ENCODE results near the gene CNTNAP5. TPM values are rescaled to one million over a fixed set of nuclear protein-coding genes. Genes with fewer than 3 reads are reported as not detected.
A peak's percentile ranks its signal among the peaks of the same experiment; 100 is the strongest.

CNTNAP5 gene
- total and polyA plus RNA-seq, 4 donors = 16.7 to 63.2 (median 39.1) TPM

DNA sequence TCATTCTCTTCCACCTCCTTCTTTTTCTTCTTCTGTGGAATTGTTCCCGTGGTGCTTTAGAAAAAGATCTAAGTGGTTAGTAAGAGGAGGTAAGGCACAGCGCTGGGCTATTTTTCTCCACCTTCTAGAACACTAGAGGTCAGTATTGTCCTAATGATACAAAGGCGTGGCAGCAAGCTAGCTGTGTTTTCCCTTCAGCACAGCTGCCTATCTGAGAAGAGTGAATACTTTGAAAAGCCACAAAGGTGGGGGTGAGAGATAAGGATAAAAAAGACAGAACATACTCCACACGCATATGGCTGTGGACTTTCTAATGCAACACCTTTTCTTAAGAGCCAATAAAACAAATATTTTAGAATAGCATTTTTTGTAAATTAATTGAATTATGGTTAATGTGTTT lies 2.1 kb downstream of the CNTNAP5 start:
- Histone ChIP-seq H3K4me1 (ENCODE audit: control insufficient read depth, insufficient read depth, low read length) (peaks cover 9% of the 10 kb centered on the region), H3K27ac (ENCODE audit: low read depth, low read length) (no peak overlapping the region), H3K36me3 (ENCODE audit: control insufficient read depth, insufficient read depth, low read length) (no peaks in the 10 kb centered on the region), H3K9me3 (ENCODE audit: control insufficient read depth, insufficient read depth, low read length) (no peaks in the 10 kb centered on the region), H3K4me3 (ENCODE audit: low read depth, low read length) (peak overlapping the region; percentile 62), H3K27me3 (ENCODE audit: control insufficient read depth, insufficient read depth, low read length) (peaks cover 6% of the 10 kb centered on the region)
- WGBS (ENCODE audit: insufficient coverage) = no CpG with 5 or more reads among the region's 4 CpGs
- DNase-seq (ENCODE audit: low read depth in 4 of 6, low spot score in 6 of 6) = peak in 5 of 6 donors; percentile 68 to 98 (median 79)

DNA sequence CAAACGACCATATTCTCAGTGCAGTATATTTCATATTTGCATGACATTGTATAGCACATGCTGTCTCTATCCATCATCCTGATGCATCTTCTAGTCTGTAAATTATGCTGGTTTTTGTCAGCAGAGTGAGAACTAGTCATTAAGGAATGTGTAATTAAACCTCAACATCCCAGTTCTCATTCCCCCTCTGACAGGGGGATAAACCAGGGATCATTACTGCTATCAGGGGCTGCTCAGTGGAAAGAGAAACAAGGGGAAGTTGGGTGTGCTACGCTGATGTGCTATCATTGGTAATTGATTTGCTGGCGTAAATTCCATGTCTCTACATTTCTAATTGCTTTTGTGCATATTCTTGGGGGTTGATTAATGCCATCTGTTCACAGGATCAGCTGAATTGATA lies 7.7 kb downstream of the CNTNAP5 start:
- 40% methylated on average over 1 of the region's 3 CpGs for WGBS (ENCODE audit: insufficient coverage)
- Histone ChIP-seq H3K9me3 (ENCODE audit: control insufficient read depth, insufficient read depth, low read length) (no peaks in the 10 kb centered on the region), H3K27ac (ENCODE audit: low read depth, low read length) (no peak overlapping the region), H3K27me3 (ENCODE audit: control insufficient read depth, insufficient read depth, low read length) (no peaks in the 10 kb centered on the region), H3K4me1 (ENCODE audit: control insufficient read depth, insufficient read depth, low read length) (peaks cover 3% of the 10 kb centered on the region), H3K36me3 (ENCODE audit: control insufficient read depth, insufficient read depth, low read length) (peaks cover 2% of the 10 kb centered on the region), H3K4me3 (ENCODE audit: low read depth, low read length) (no peak overlapping the region)
- peak in 1 of 6 donors; percentile 49 for DNase-seq (ENCODE audit: low read depth in 4 of 6, low spot score in 6 of 6)

DNA sequence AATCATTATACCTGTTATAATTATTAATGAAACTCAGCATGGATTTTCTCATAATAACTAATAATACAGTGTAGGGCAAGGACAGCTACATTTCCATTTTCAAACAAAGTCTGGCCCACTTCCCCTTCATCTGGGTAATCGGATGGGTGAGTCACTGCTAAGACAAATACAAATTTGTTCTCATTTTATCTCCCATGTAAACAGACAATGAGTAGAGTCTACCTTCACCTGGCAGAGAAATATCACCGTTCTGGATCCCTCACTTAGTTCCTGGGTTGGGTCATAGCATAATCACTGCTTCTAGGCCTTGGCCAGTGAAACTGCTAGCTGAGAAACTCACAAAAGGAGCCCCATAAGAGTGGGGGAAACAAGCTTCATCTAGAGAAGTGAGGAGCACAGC lies 9.2 kb downstream of the CNTNAP5 start:
- H3K4me1 ChIP-seq (ENCODE audit: control insufficient read depth, insufficient read depth, low read length) = peaks cover 3% of the 10 kb centered on the region
- no peaks in the 10 kb centered on the region for H3K27me3 ChIP-seq (ENCODE audit: control insufficient read depth, insufficient read depth, low read length)
- H3K9me3 ChIP-seq (ENCODE audit: control insufficient read depth, insufficient read depth, low read length) = no peaks in the 10 kb centered on the region
- no peak overlapping the region for H3K27ac ChIP-seq (ENCODE audit: low read depth, low read length)
- peaks cover 2% of the 10 kb centered on the region for H3K36me3 ChIP-seq (ENCODE audit: control insufficient read depth, insufficient read depth, low read length)
- H3K4me3 ChIP-seq (ENCODE audit: low read depth, low read length) = no peak overlapping the region
- 73% methylated on average over 2 of the region's 2 CpGs for WGBS (ENCODE audit: insufficient coverage)
- no peak for DNase-seq (ENCODE audit: low read depth in 4 of 6, low spot score in 6 of 6)

DNA sequence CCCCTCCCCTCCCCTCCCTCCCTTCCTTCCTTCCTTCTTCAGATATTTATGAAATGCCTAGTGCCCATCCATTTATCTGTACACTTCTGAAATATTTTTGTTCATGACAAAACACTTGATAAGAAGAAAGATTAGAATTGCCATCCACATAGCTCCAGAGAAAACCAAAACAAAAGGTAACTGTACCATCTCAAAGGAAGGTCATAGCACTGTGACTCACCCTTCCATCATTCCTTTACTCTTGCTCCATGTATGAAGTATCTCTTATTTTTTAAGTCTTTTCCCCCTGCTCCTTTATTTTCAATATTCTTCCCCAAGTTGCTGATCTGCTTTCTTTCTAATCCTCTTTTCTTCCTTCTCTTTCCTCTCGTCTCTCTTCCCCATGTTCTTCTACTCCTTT lies 9.9 kb downstream of the CNTNAP5 start:
- H3K4me3 ChIP-seq (ENCODE audit: low read depth, low read length) = no peak overlapping the region
- no peak for DNase-seq (ENCODE audit: low read depth in 4 of 6, low spot score in 6 of 6)
- H3K27me3 ChIP-seq (ENCODE audit: control insufficient read depth, insufficient read depth, low read length) = no peaks in the 10 kb centered on the region
- no peaks in the 10 kb centered on the region for H3K9me3 ChIP-seq (ENCODE audit: control insufficient read depth, insufficient read depth, low read length)
- H3K36me3 ChIP-seq (ENCODE audit: control insufficient read depth, insufficient read depth, low read length) = peaks cover 2% of the 10 kb centered on the region
- H3K27ac ChIP-seq (ENCODE audit: low read depth, low read length) = no peak overlapping the region
- WGBS (ENCODE audit: insufficient coverage) = 92% methylated on average over 1 of the region's 1 CpG
- peaks cover 3% of the 10 kb centered on the region for H3K4me1 ChIP-seq (ENCODE audit: control insufficient read depth, insufficient read depth, low read length)

DNA sequence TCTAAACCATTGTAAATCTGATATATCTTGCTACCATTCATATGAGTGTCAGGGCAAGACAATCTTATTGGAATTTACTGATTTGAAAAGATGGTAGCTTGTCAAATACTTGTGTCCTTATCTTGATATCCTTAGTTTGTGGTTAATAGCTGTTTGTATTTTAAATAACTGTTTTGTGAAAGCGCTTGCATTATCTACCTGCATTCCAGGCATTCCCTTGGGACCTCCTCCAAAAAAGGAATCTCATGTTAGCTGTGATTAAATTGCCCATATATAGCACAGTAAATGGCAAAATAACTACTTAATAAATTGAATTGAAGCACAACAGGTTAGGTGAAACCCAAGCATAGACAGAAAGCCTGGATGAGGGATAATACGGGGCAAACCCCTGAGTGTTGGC lies 13.9 kb downstream of the CNTNAP5 start:
- Histone ChIP-seq H3K36me3 (ENCODE audit: control insufficient read depth, insufficient read depth, low read length) (peaks cover 2% of the 10 kb centered on the region), H3K4me3 (ENCODE audit: low read depth, low read length) (no peak overlapping the region), H3K9me3 (ENCODE audit: control insufficient read depth, insufficient read depth, low read length) (no peaks in the 10 kb centered on the region), H3K4me1 (ENCODE audit: control insufficient read depth, insufficient read depth, low read length) (no peaks in the 10 kb centered on the region), H3K27me3 (ENCODE audit: control insufficient read depth, insufficient read depth, low read length) (no peaks in the 10 kb centered on the region), H3K27ac (ENCODE audit: low read depth, low read length) (no peak overlapping the region)
- no peak for DNase-seq (ENCODE audit: low read depth in 4 of 6, low spot score in 6 of 6)
- no CpG with 5 or more reads among the region's 2 CpGs for WGBS (ENCODE audit: insufficient coverage)

DNA sequence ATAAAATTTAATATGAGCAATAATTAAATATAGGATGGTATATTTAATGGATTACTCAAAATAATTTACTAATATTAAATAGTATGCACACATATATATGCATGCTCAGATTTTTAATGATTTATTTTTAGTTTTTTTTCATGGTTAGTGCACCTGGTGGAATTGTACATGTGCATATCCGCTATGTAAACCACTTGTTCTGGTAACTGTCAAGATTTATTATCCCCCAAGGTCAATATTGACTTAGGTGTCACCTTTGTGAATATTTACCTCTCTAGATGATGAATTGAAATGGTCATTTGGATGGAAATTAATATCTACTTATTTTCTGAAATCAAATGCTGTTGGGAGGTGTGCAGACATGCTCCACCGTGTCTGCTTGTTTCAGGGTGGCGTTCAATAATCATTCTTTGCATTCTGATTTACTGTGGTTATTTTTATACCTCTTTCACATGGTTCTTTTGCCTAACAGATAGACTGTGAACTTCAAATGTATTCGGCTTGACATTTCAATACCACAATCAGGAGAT lies 14.7 kb downstream of the CNTNAP5 start:
- no peak for DNase-seq (ENCODE audit: low read depth in 4 of 6, low spot score in 6 of 6)
- Histone ChIP-seq H3K4me1 (ENCODE audit: control insufficient read depth, insufficient read depth, low read length) (no peaks in the 10 kb centered on the region), H3K27me3 (ENCODE audit: control insufficient read depth, insufficient read depth, low read length) (no peaks in the 10 kb centered on the region), H3K9me3 (ENCODE audit: control insufficient read depth, insufficient read depth, low read length) (no peaks in the 10 kb centered on the region), H3K4me3 (ENCODE audit: low read depth, low read length) (no peak overlapping the region), H3K27ac (ENCODE audit: low read depth, low read length) (no peak overlapping the region), H3K36me3 (ENCODE audit: control insufficient read depth, insufficient read depth, low read length) (peaks cover 2% of the 10 kb centered on the region)
- WGBS (ENCODE audit: insufficient coverage) = 90% methylated on average over 2 of the region's 4 CpGs

DNA sequence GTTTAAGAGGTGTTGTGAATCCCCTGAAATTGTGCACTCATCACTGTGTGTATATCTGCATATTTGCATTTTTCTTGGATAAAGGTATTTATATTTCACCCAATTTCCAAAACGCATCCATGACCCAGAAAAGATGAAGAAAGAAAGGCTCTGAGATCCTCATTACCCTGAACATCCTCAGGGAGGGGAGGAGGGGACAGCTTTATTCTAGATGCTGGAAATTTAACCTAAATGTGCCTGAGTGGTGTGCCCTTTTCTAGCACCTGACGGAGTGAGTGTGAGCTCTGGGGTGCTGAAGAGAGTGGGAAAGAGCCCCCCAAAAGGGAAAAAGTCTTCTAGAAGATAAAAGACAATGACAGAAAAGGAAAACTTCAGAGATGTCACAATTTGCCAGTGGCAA lies 20.8 kb downstream of the CNTNAP5 start:
- Histone ChIP-seq H3K27ac (ENCODE audit: low read depth, low read length) (no peak overlapping the region), H3K36me3 (ENCODE audit: control insufficient read depth, insufficient read depth, low read length) (no peaks in the 10 kb centered on the region), H3K27me3 (ENCODE audit: control insufficient read depth, insufficient read depth, low read length) (no peaks in the 10 kb centered on the region), H3K4me1 (ENCODE audit: control insufficient read depth, insufficient read depth, low read length) (no peaks in the 10 kb centered on the region), H3K9me3 (ENCODE audit: control insufficient read depth, insufficient read depth, low read length) (no peaks in the 10 kb centered on the region), H3K4me3 (ENCODE audit: low read depth, low read length) (no peak overlapping the region)
- no peak for DNase-seq (ENCODE audit: low read depth in 4 of 6, low spot score in 6 of 6)
- WGBS (ENCODE audit: insufficient coverage) = no CpG with 5 or more reads among the region's 2 CpGs

DNA sequence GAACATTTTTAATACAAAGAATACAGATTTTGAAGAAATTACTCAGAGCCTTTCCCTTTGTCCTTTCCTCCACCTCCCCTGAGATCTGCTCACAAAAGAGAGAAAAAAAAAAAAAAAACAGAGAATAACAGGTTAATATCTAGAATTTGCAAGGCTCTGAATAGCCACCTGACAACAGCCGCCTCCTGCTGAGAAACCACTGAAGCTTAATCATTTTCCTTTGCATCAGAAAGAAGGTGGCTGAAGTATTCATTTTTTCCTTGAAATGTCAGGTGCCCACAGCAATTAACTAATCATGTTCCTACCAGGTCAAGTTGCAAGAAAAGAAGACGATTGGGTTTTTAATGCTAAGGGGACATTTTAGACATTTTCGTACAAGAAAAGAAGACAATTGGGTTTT lies 21.2 kb downstream of the CNTNAP5 start:
- Histone ChIP-seq H3K27ac (ENCODE audit: low read depth, low read length) (no peak overlapping the region), H3K4me1 (ENCODE audit: control insufficient read depth, insufficient read depth, low read length) (no peaks in the 10 kb centered on the region), H3K27me3 (ENCODE audit: control insufficient read depth, insufficient read depth, low read length) (no peaks in the 10 kb centered on the region), H3K9me3 (ENCODE audit: control insufficient read depth, insufficient read depth, low read length) (no peaks in the 10 kb centered on the region), H3K36me3 (ENCODE audit: control insufficient read depth, insufficient read depth, low read length) (no peaks in the 10 kb centered on the region), H3K4me3 (ENCODE audit: low read depth, low read length) (no peak overlapping the region)
- WGBS (ENCODE audit: insufficient coverage) = no CpG with 5 or more reads among the region's 3 CpGs
- no peak for DNase-seq (ENCODE audit: low read depth in 4 of 6, low spot score in 6 of 6)

DNA sequence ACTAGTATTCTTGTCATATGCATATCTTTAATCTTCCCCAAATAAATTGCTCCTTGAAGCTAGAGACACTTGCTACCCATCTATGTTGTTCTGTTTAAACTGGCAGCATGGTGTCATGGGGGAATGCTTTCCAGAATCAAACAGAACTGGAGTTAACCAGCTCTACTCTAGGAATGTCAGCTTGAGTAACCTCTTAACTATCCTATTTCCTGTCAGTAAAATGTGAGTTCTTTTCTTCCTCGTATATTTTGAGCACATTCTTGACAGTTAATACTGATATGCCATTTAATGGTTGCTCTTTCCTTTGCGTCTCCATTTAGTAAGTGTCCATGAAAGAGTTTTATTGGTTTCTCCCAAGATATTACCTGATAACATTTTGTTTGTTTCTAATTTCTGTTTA lies 23.0 kb downstream of the CNTNAP5 start:
- DNase-seq (ENCODE audit: low read depth in 4 of 6, low spot score in 6 of 6) = no peak
- WGBS (ENCODE audit: insufficient coverage) = no CpG with 5 or more reads among the region's 2 CpGs
- no peaks in the 10 kb centered on the region for H3K27me3 ChIP-seq (ENCODE audit: control insufficient read depth, insufficient read depth, low read length)
- no peaks in the 10 kb centered on the region for H3K36me3 ChIP-seq (ENCODE audit: control insufficient read depth, insufficient read depth, low read length)
- no peaks in the 10 kb centered on the region for H3K9me3 ChIP-seq (ENCODE audit: control insufficient read depth, insufficient read depth, low read length)
- no peak overlapping the region for H3K4me3 ChIP-seq (ENCODE audit: low read depth, low read length)
- H3K4me1 ChIP-seq (ENCODE audit: control insufficient read depth, insufficient read depth, low read length) = no peaks in the 10 kb centered on the region
- no peak overlapping the region for H3K27ac ChIP-seq (ENCODE audit: low read depth, low read length)

DNA sequence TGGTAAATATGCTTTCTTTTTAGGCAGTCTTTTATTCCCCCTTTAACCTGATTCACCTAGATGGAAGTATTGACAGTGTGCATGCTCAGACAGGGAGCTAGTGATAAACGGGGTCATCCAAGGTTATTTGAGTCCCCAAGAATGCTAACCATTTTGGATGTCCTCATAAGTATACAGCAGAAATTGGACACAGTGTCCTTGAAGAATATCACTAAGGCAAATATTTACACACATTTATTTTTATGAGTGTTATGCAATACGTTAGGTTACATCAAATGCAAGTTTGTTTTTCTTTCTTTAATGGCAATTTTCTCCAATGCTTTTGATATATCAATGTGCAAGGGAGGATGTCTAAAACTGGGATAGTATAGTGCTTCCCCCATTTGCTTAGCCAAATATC lies 23.6 kb downstream of the CNTNAP5 start:
- WGBS (ENCODE audit: insufficient coverage) = no CpG with 5 or more reads among the region's 2 CpGs
- Histone ChIP-seq H3K27me3 (ENCODE audit: control insufficient read depth, insufficient read depth, low read length) (no peaks in the 10 kb centered on the region), H3K27ac (ENCODE audit: low read depth, low read length) (no peak overlapping the region)

More for the DNA sequence above, 23.6 kb downstream of the CNTNAP5 start:
- Histone ChIP-seq H3K4me1 (ENCODE audit: control insufficient read depth, insufficient read depth, low read length) (no peaks in the 10 kb centered on the region), H3K36me3 (ENCODE audit: control insufficient read depth, insufficient read depth, low read length) (no peaks in the 10 kb centered on the region), H3K9me3 (ENCODE audit: control insufficient read depth, insufficient read depth, low read length) (no peaks in the 10 kb centered on the region), H3K4me3 (ENCODE audit: low read depth, low read length) (no peak overlapping the region)
- no peak for DNase-seq (ENCODE audit: low read depth in 4 of 6, low spot score in 6 of 6)
